Measurements from ENCODE around the gene FARS2. TPM values are rescaled to one million over a fixed set of nuclear protein-coding genes. Genes with fewer than 3 reads are reported as not detected.
"Not testable (repeated sequence)": the region's sequence is repeated elsewhere in the genome, so short reads cannot be mapped to it uniquely, and the experiment has no call there.

The FARS2 gene
- total RNA-seq, 1 experiment from 2014 or later: 17.8 TPM

DNA sequence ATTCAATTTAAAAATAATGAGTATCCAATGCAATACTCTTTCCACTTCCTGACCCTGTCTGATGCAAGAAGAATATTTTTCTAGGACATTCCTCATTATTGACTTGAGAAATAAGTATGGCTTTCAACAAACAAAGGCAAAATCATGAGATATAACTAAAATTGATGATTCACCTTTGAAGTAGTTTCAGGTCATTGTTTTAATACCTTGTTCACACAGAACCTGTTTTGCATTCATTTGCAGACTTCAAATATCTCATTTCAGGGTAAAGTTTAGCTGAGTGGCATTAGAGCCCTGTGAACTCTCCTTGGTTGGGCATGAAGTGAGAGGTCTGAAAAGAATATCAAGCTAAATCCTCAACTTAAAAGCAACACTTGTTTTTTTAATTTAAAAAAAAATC lies 436.2 kb downstream of the FARS2 start:
- Histone ChIP-seq H3K4me1 (ENCODE audit: insufficient read depth, low read length, poor library complexity, severe bottlenecking) (peaks cover 18% of the 10 kb centered on the region), H3K27ac (ENCODE audit: low read depth, low read length, poor library complexity, severe bottlenecking) (no peak overlapping the region), H3K27me3 (replicated peaks; ENCODE audit: insufficient read depth, low read depth, low read length, poor library complexity) (no peaks in the 10 kb centered on the region), H3K4me3 (ENCODE audit: low read depth, low read length, poor library complexity, severe bottlenecking) (no peak overlapping the region), H3K9me3 (ENCODE audit: low read depth, low read length, poor library complexity, severe bottlenecking) (no peaks in the 10 kb centered on the region), H3K36me3 (ENCODE audit: insufficient read depth, low read length, poor library complexity, severe bottlenecking) (no peaks in the 10 kb centered on the region)
- TF ChIP-seq, protein P1, sequence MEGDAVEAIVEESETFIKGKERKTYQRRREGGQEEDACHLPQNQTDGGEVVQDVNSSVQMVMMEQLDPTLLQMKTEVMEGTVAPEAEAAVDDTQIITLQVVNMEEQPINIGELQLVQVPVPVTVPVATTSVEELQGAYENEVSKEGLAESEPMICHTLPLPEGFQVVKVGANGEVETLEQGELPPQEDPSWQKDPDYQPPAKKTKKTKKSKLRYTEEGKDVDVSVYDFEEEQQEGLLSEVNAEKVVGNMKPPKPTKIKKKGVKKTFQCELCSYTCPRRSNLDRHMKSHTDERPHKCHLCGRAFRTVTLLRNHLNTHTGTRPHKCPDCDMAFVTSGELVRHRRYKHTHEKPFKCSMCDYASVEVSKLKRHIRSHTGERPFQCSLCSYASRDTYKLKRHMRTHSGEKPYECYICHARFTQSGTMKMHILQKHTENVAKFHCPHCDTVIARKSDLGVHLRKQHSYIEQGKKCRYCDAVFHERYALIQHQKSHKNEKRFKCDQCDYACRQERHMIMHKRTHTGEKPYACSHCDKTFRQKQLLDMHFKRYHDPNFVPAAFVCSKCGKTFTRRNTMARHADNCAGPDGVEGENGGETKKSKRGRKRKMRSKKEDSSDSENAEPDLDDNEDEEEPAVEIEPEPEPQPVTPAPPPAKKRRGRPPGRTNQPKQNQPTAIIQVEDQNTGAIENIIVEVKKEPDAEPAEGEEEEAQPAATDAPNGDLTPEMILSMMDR (conservative IDR thresholded peaks at IDR 0.05; ENCODE audit: low read depth, low read length): no peak
- no peak for TF ChIP-seq EZH2 (IDR thresholded peaks at IDR 0.05; ENCODE audit: borderline replicate concordance, low read depth, low read length, poor library complexity, severe bottlenecking)
- no TSS peak for BruUV-seq (replicated peaks)
- CTCF ChIA-PET: no interaction called here
- intact Hi-C loops (cut with micrococcal nuclease; ENCODE audit: unreplicated experiment): no loop called here
- DNase-seq (ENCODE audit: low spot score): no peak
- POLR2A ChIA-PET (ENCODE audit: low non-redundant PET): no interaction called here

DNA sequence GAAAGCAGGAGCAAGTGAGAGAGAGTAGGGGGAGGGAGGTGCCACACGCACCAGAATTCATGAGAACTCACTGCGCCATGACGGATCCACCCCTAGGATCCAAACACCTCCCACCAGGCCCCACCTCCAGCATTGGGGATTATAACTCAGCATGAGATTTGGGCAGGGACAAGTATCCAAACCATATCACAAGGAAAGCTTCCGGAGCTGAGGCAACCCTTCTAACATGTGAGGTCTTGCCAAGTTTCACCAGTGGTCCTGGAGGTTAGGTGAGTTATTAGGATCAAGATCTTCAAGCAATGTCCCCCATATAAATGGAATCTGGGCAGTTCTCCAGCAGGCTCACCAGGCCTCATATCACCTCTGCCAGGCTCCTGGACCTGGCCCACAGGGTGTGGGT lies 437.0 kb downstream of the FARS2 start:
- Histone ChIP-seq H3K36me3 (ENCODE audit: insufficient read depth, low read length, poor library complexity, severe bottlenecking) (no peaks in the 10 kb centered on the region), H3K4me3 (ENCODE audit: low read depth, low read length, poor library complexity, severe bottlenecking) (no peak overlapping the region), H3K27ac (ENCODE audit: low read depth, low read length, poor library complexity, severe bottlenecking) (no peak overlapping the region), H3K27me3 (replicated peaks; ENCODE audit: insufficient read depth, low read depth, low read length, poor library complexity) (no peaks in the 10 kb centered on the region), H3K9me3 (ENCODE audit: low read depth, low read length, poor library complexity, severe bottlenecking) (no peaks in the 10 kb centered on the region), H3K4me1 (ENCODE audit: insufficient read depth, low read length, poor library complexity, severe bottlenecking) (peaks cover 18% of the 10 kb centered on the region)
- BruUV-seq (replicated peaks): no TSS peak
- intact Hi-C loops (cut with micrococcal nuclease; ENCODE audit: unreplicated experiment): no loop called here
- ChIA-PET POLR2A (ENCODE audit: low non-redundant PET) (no interaction called here), CTCF (no interaction called here)
- no peak for TF ChIP-seq EZH2 (IDR thresholded peaks at IDR 0.05; ENCODE audit: borderline replicate concordance, low read depth, low read length, poor library complexity, severe bottlenecking)
- TF ChIP-seq, protein P1 (conservative IDR thresholded peaks at IDR 0.05; ENCODE audit: low read depth, low read length): no peak
- no peak for DNase-seq (ENCODE audit: low spot score)

- H3K27me3 ChIP-seq (replicated peaks; ENCODE audit: insufficient read depth, low read depth, low read length, poor library complexity); intact Hi-C loops (cut with micrococcal nuclease; ENCODE audit: unreplicated experiment); H3K4me3 ChIP-seq (ENCODE audit: low read depth, low read length, poor library complexity, severe bottlenecking); CTCF ChIA-PET; BruUV-seq (replicated peaks); POLR2A ChIA-PET (ENCODE audit: low non-redundant PET); H3K9me3 ChIP-seq (ENCODE audit: low read depth, low read length, poor library complexity, severe bottlenecking); H3K36me3 ChIP-seq (ENCODE audit: insufficient read depth, low read length, poor library complexity, severe bottlenecking): not testable (repeated sequence)
- H3K27ac ChIP-seq (ENCODE audit: low read depth, low read length, poor library complexity, severe bottlenecking): peak overlapping the region; percentile 19
- peak; percentile 65 for DNase-seq (ENCODE audit: low spot score)
- H3K4me1 ChIP-seq (ENCODE audit: insufficient read depth, low read length, poor library complexity, severe bottlenecking): peaks cover 18% of the 10 kb centered on the region
These were observed 437.8 kb downstream of the FARS2 start for GRCh38 chr6:5699064-5699463.

DNA sequence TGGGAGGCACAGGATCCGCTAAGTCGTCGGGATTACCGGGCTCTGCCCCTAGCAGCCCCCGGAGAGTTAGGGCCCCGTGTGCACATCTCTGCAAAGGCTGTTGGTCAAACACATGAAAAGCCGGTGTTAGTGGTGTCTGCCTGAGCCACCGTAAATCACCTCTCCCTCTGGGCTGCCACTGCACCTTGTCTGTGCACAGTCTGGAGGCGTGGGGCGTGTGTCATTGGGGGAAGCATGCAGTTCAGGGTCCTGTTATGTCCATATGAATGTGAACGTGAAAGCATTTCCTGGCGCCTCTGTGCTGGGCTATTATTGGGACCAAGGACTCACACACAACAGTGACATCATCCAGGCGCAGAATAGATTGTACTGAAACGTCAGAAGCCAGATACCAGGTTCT lies 439.9 kb downstream of the FARS2 start:
- CTCF ChIA-PET: no interaction called here
- DNase-seq (ENCODE audit: low spot score): no peak
- intact Hi-C loops (cut with micrococcal nuclease; ENCODE audit: unreplicated experiment): no loop called here
- POLR2A ChIA-PET (ENCODE audit: low non-redundant PET): no interaction called here
- BruUV-seq (replicated peaks): no TSS peak
- Histone ChIP-seq H3K27me3 (replicated peaks; ENCODE audit: insufficient read depth, low read depth, low read length, poor library complexity) (no peaks in the 10 kb centered on the region), H3K4me3 (ENCODE audit: low read depth, low read length, poor library complexity, severe bottlenecking) (no peak overlapping the region), H3K27ac (ENCODE audit: low read depth, low read length, poor library complexity, severe bottlenecking) (no peak overlapping the region), H3K4me1 (ENCODE audit: insufficient read depth, low read length, poor library complexity, severe bottlenecking) (peaks cover 9% of the 10 kb centered on the region), H3K9me3 (ENCODE audit: low read depth, low read length, poor library complexity, severe bottlenecking) (no peaks in the 10 kb centered on the region), H3K36me3 (ENCODE audit: insufficient read depth, low read length, poor library complexity, severe bottlenecking) (no peaks in the 10 kb centered on the region)
- TF ChIP-seq EZH2 (IDR thresholded peaks at IDR 0.05; ENCODE audit: borderline replicate concordance, low read depth, low read length, poor library complexity, severe bottlenecking): no peak
- TF ChIP-seq, protein P1 (conservative IDR thresholded peaks at IDR 0.05; ENCODE audit: low read depth, low read length): no peak

Measured in A673 (cell line).